WTC11 (cell line): ENCODE results near the gene ARID2. TPM values are rescaled to one million over a fixed set of nuclear protein-coding genes. Genes with fewer than 3 reads are reported as not detected.

Experiments used
- CBFB ChIP-seq: sonication (generic); formaldehyde crosslinking; IDR thresholded peaks from 2 replicates; pipeline ENCODE4 v1.8.1; 2022; ENCODE audit warnings: mild to moderate bottlenecking, low read depth, missing genetic modification reagents
- CREM ChIP-seq: sonication (generic); formaldehyde crosslinking; IDR thresholded peaks from 2 replicates; pipeline ENCODE4 v1.8.1; 2022; ENCODE audit warnings: mild to moderate bottlenecking, missing genetic modification reagents, moderate library complexity
- FOXJ3 ChIP-seq: sonication (generic); formaldehyde crosslinking; IDR thresholded peaks from 2 replicates; pipeline ENCODE4 v1.9.0; 2021; ENCODE audit warnings: missing genetic modification reagents, mild to moderate bottlenecking, borderline replicate concordance
- FOXK1 ChIP-seq: sonication (generic); formaldehyde crosslinking; IDR thresholded peaks from 2 replicates; pipeline ENCODE4 v1.8.0; 2022; ENCODE audit warnings: mild to moderate bottlenecking, moderate library complexity, missing genetic modification reagents
- FOXP1 ChIP-seq: sonication (generic); formaldehyde crosslinking; IDR thresholded peaks from 2 replicates; pipeline ENCODE4 v1.8.0; 2022; ENCODE audit warnings: missing genetic modification reagents, mild to moderate bottlenecking, moderate library complexity, borderline replicate concordance
- GTF2I ChIP-seq: fragments of 250-450 bp; sonication (Bioruptor Pico); conservative IDR thresholded peaks from 2 replicates; pipeline ENCODE4 v1.4.0; 2021; ENCODE audit warnings: mild to moderate bottlenecking
- MYBL2 ChIP-seq: sonication (generic); formaldehyde crosslinking; IDR thresholded peaks from 2 replicates; pipeline ENCODE4 v1.8.1; 2023; ENCODE audit warnings: mild to moderate bottlenecking, moderate library complexity, missing genetic modification reagents
- NFE2L1 ChIP-seq: sonication (generic); formaldehyde crosslinking; IDR thresholded peaks from 2 replicates; pipeline ENCODE4 v1.8.1; 2023; ENCODE audit warnings: missing genetic modification reagents
- SP1 ChIP-seq: sonication (generic); formaldehyde crosslinking; conservative IDR thresholded peaks from 2 replicates; pipeline ENCODE4 v1.8.1; 2022; ENCODE audit warnings: missing genetic modification reagents
- TEAD4 ChIP-seq: sonication (generic); formaldehyde crosslinking; IDR thresholded peaks from 2 replicates; pipeline ENCODE4 v1.8.0; 2022; ENCODE audit warnings: mild to moderate bottlenecking, missing genetic modification reagents
- total RNA-seq: library from RNA; stranded (reverse); gene quantifications from 3 replicates; pipeline ENCODE4 v1.2.3, GENCODE V29; 2021
- TF ChIP-seq, protein P1 (sequence below): fragments of 250-450 bp; sonication (Bioruptor Pico); IDR thresholded peaks from 2 replicates; pipeline ENCODE4 v1.8.0; 2021; ENCODE audit warnings: mild to moderate bottlenecking
- TF ChIP-seq, protein P2 (sequence below): sonication (generic); formaldehyde crosslinking; IDR thresholded peaks from 2 replicates; pipeline ENCODE4 v1.8.0; 2023; ENCODE audit warnings: mild to moderate bottlenecking, missing genetic modification reagents
- TF ChIP-seq, protein P3 (sequence below): sonication (generic); formaldehyde crosslinking; IDR thresholded peaks from 2 replicates; pipeline ENCODE4 v1.8.1; 2023; ENCODE audit warnings: mild to moderate bottlenecking, missing genetic modification reagents
- TF ChIP-seq, protein P4 (sequence below): sonication (generic); formaldehyde crosslinking; IDR thresholded peaks from 2 replicates; pipeline ENCODE4 v1.8.0; 2022; ENCODE audit warnings: missing genetic modification reagents
- TF ChIP-seq, protein P5 (sequence below): sonication (generic); formaldehyde crosslinking; IDR thresholded peaks from 2 replicates; pipeline ENCODE4 v1.8.0; 2022; ENCODE audit warnings: mild to moderate bottlenecking, missing genetic modification reagents

The ARID2 gene
- total RNA-seq, 1 experiment from 2014 or later = 33.9 TPM

DNA sequence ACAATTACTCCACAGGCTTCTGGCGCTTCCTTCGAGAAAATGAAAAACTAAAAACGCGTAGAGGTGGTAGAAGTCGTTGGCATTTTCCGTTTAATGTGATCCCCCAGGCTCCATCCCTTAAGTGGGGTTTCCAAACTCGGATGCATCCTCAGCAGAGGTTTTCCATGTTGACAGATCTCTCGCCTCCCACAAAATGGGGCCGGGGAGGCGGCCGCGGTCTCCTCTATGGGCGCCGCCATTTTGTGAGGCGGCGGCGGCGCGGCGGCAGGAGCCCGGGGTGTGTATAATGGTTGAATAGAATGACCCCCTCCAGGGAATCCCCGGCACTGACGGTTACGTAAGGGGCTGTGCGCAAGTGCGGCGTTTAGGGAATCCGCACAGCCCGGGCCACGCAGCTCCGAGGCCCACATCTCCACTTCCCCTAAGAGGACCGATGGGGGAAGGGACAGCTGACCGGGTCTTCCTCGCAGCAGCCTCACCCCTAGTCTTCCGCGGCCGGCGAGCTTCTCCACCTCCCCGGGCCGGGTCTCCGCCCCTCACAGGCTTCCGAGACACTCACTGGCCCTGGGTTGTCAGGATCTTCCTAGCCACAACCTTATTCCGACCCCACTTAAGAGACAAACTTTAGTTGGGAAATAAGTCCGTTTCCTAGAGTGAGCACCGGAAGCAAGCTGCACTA, 2.1 kb upstream of the ARID2 start (continued):
- TF ChIP-seq, protein P1, sequence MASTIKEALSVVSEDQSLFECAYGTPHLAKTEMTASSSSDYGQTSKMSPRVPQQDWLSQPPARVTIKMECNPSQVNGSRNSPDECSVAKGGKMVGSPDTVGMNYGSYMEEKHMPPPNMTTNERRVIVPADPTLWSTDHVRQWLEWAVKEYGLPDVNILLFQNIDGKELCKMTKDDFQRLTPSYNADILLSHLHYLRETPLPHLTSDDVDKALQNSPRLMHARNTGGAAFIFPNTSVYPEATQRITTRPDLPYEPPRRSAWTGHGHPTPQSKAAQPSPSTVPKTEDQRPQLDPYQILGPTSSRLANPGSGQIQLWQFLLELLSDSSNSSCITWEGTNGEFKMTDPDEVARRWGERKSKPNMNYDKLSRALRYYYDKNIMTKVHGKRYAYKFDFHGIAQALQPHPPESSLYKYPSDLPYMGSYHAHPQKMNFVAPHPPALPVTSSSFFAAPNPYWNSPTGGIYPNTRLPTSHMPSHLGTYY (CRISPR knock-in tag) = no peak
- TF ChIP-seq MYBL2 (0 out of 2 replicates have a peak, but pooled peaks have one; percentile 68), FOXJ3 (no peak), FOXP1 (CRISPR knock-in tag) (0 out of 2 replicates have a peak, but pooled peaks have one; percentile 65), SP1 (CRISPR knock-in tag) (peak; percentile 64), NFE2L1 (CRISPR knock-in tag) (peak; percentile 10; the same call in 1 of the 2 replicates), GTF2I (CRISPR knock-in tag) (no peak), CREM (CRISPR knock-in tag) (no peak), FOXK1 (CRISPR knock-in tag) (peak; percentile 74; the same call in 1 of the 2 replicates), CBFB (0 out of 2 replicates have a peak, but pooled peaks have one; percentile 28), TEAD4 (CRISPR knock-in tag) (0 out of 2 replicates have a peak, but pooled peaks have one; percentile 37)
- TF ChIP-seq, protein P2, sequence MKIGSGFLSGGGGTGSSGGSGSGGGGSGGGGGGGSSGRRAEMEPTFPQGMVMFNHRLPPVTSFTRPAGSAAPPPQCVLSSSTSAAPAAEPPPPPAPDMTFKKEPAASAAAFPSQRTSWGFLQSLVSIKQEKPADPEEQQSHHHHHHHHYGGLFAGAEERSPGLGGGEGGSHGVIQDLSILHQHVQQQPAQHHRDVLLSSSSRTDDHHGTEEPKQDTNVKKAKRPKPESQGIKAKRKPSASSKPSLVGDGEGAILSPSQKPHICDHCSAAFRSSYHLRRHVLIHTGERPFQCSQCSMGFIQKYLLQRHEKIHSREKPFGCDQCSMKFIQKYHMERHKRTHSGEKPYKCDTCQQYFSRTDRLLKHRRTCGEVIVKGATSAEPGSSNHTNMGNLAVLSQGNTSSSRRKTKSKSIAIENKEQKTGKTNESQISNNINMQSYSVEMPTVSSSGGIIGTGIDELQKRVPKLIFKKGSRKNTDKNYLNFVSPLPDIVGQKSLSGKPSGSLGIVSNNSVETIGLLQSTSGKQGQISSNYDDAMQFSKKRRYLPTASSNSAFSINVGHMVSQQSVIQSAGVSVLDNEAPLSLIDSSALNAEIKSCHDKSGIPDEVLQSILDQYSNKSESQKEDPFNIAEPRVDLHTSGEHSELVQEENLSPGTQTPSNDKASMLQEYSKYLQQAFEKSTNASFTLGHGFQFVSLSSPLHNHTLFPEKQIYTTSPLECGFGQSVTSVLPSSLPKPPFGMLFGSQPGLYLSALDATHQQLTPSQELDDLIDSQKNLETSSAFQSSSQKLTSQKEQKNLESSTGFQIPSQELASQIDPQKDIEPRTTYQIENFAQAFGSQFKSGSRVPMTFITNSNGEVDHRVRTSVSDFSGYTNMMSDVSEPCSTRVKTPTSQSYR (CRISPR knock-in tag) = peak; percentile 89
- TF ChIP-seq, protein P3, sequence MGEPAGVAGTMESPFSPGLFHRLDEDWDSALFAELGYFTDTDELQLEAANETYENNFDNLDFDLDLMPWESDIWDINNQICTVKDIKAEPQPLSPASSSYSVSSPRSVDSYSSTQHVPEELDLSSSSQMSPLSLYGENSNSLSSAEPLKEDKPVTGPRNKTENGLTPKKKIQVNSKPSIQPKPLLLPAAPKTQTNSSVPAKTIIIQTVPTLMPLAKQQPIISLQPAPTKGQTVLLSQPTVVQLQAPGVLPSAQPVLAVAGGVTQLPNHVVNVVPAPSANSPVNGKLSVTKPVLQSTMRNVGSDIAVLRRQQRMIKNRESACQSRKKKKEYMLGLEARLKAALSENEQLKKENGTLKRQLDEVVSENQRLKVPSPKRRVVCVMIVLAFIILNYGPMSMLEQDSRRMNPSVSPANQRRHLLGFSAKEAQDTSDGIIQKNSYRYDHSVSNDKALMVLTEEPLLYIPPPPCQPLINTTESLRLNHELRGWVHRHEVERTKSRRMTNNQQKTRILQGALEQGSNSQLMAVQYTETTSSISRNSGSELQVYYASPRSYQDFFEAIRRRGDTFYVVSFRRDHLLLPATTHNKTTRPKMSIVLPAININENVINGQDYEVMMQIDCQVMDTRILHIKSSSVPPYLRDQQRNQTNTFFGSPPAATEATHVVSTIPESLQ (CRISPR knock-in tag) = no peak
- TF ChIP-seq, protein P4, sequence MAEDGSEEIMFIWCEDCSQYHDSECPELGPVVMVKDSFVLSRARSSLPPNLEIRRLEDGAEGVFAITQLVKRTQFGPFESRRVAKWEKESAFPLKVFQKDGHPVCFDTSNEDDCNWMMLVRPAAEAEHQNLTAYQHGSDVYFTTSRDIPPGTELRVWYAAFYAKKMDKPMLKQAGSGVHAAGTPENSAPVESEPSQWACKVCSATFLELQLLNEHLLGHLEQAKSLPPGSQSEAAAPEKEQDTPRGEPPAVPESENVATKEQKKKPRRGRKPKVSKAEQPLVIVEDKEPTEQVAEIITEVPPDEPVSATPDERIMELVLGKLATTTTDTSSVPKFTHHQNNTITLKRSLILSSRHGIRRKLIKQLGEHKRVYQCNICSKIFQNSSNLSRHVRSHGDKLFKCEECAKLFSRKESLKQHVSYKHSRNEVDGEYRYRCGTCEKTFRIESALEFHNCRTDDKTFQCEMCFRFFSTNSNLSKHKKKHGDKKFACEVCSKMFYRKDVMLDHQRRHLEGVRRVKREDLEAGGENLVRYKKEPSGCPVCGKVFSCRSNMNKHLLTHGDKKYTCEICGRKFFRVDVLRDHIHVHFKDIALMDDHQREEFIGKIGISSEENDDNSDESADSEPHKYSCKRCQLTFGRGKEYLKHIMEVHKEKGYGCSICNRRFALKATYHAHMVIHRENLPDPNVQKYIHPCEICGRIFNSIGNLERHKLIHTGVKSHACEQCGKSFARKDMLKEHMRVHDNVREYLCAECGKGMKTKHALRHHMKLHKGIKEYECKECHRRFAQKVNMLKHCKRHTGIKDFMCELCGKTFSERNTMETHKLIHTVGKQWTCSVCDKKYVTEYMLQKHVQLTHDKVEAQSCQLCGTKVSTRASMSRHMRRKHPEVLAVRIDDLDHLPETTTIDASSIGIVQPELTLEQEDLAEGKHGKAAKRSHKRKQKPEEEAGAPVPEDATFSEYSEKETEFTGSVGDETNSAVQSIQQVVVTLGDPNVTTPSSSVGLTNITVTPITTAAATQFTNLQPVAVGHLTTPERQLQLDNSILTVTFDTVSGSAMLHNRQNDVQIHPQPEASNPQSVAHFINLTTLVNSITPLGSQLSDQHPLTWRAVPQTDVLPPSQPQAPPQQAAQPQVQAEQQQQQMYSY (CRISPR knock-in tag) = peak; percentile 22; the same call in 1 of the 2 replicates
- TF ChIP-seq, protein P5, sequence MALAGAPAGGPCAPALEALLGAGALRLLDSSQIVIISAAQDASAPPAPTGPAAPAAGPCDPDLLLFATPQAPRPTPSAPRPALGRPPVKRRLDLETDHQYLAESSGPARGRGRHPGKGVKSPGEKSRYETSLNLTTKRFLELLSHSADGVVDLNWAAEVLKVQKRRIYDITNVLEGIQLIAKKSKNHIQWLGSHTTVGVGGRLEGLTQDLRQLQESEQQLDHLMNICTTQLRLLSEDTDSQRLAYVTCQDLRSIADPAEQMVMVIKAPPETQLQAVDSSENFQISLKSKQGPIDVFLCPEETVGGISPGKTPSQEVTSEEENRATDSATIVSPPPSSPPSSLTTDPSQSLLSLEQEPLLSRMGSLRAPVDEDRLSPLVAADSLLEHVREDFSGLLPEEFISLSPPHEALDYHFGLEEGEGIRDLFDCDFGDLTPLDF (CRISPR knock-in tag) = no peak
